Measurements from ENCODE around the gene UCKL1.
"Not testable (repeated sequence)": the region's sequence is repeated elsewhere in the genome, so short reads cannot be mapped to it uniquely, and the experiment has no call there.

UCKL1 gene

DNA sequence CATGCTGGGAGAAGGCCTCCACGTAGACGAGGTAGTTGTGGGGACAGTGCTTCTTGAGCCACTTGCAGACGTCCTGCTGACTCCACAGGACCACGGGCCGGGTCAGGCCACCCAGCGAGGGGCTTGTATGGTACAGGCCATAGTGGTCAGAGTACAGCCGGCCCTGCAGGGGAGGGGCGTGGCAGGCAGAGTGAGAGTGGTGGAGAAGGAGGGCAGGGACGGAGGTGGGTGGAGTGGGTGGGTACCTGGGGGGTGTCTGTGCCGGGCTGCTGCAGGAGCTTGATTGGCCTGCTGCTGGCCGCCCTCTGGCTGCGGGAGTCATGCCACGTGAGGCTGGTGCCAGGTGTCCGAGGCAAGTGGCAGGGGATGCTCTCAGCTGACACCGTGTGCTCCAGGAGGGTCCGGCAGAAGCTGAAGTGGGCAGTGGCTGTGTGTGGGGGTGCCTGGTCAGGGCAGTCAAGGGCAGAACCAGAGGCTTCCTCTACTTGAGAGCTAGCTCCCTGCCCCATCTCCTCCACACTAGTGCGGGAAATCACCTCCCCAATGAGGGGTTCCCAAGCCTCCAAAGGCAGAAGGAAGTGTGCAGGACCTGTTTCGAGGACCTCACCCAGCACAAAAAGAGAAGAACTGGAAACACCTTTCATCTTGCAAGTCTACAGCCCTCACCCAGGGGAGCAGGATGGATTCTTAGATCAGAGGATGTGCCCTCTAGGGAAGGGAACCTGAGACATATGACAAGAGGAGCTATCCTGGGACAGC is 20.9 kb upstream of the UCKL1 start:
- no peaks in the 10 kb centered on the region for H3K9me3 Mint-ChIP-seq
- peak overlapping the region; percentile 81 for H3K4me3 Mint-ChIP-seq
- no peaks in the 10 kb centered on the region for H3K27me3 Mint-ChIP-seq
- peak overlapping the region; percentile 91 for H3K27ac Mint-ChIP-seq
- H3K36me3 Mint-ChIP-seq (ENCODE audit: low read depth) = peaks cover 44% of the 10 kb centered on the region
- peak; percentile 33 for DNase-seq
- H3K4me1 Mint-ChIP-seq (ENCODE audit: low read depth) = peaks cover 58% of the 10 kb centered on the region

DNA sequence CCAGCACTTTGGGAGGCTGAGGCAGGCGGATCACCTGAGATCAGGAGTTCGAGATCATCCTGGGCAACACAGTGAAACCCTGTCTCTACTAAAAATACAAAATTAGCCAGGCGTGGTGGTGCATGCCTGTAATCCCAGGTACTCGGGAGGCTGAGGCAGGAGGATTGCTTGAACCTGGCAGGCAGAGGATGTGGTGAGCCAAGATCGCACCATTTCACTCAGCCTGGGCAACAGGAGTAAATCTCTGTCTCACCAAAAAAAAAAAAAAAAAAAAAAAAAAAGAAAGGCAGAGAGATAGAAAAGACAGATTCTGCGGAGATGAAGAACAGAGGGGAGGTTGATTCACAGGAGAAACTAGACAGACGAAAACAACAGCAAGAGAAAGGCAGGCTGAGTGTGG is 20.3 kb upstream of the UCKL1 start:
- H3K27ac Mint-ChIP-seq = peak overlapping the region; percentile 29
- peaks cover 40% of the 10 kb centered on the region for H3K36me3 Mint-ChIP-seq (ENCODE audit: low read depth)
- H3K4me1 Mint-ChIP-seq (ENCODE audit: low read depth) = peaks cover 56% of the 10 kb centered on the region
- peak overlapping the region; percentile 81 for H3K4me3 Mint-ChIP-seq
- not testable (repeated sequence) for DNase-seq, H3K9me3 Mint-ChIP-seq, H3K27me3 Mint-ChIP-seq

DNA sequence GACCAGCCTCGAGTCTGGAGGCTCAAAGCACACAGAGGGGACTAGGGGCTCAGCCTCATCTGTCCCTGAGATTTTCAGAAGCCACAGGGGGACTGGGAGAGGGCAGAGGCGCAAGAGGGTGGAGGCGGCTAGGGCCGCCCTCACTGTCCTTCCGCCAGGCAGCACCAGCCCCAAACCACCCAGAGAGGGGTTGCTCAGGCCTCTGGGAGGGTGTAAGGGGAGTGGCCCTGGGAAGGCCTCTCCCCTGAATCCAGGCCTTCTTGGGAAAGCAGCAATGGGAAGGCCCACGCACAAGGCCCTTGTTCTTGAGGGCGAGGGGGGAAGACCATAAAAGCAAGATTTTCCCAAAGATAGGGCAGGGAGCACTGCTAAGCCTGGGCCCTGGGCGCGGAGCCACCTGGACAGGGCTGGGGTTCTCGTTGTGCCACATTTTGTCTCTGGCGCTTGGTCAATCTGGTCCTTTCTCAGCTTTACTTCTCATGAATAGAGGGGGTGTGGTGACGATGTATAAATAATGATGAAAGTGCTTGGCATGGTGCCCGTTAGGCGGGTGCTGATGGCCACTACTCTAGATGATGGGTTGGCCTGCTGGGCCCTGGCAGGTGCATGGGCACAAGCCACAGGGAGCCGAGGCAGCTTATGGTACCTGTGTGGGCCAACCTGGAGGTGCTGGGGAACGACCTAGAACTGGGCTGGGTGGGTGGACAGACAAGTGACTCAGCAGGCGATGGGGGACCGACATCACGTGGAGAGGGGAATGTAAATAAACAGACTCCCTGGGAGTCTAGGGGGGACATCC is 18.4 kb upstream of the UCKL1 start:
- H3K9me3 Mint-ChIP-seq = no peaks in the 10 kb centered on the region
- no peak overlapping the region for H3K27ac Mint-ChIP-seq
- no peak overlapping the region for H3K4me3 Mint-ChIP-seq
- peaks cover 39% of the 10 kb centered on the region for H3K36me3 Mint-ChIP-seq (ENCODE audit: low read depth)
- no peak for DNase-seq
- no peaks in the 10 kb centered on the region for H3K27me3 Mint-ChIP-seq
- peaks cover 47% of the 10 kb centered on the region for H3K4me1 Mint-ChIP-seq (ENCODE audit: low read depth)

DNA sequence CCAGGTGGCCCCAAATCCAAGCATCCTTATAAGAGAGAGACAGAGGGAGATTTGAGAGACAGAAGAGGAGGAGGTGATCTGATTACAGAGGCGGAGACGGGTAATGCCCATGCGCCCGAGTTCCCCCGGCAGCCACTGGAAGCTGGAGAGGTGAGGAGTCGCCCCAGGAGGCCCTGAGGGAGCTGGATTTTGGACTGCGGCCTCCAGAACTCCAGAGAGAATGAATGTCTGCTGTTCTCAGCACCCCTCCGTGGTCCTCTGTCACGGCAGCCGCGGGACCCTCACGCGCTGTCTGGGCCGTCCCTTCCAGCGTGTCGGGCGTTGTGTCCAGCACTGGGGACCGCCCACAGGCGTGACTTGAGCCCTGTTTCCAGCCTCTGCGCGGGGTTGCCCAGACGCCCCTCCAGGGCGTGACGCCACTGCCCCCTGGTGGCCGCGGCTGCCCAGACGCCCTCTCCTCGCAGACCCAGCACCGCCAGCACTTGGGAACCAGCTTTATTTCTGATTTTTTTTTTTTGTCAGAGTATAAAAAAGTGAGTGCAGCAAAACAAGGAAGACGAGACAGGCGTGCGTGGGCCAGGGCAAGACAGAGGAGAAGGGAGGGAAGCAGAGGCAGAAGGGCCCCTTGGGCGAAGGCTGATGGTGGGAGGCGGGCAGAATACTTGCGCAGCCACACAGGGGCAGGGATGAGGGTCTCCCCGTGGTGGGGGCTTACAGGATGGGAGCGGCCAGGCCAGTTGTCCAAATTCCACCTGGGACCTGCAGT is 17.6 kb upstream of the UCKL1 start:
- Mint-ChIP-seq H3K36me3 (ENCODE audit: low read depth) (peaks cover 41% of the 10 kb centered on the region), H3K27me3 (no peaks in the 10 kb centered on the region), H3K4me1 (ENCODE audit: low read depth) (peaks cover 50% of the 10 kb centered on the region), H3K4me3 (no peak overlapping the region), H3K27ac (no peak overlapping the region), H3K9me3 (no peaks in the 10 kb centered on the region)
- DNase-seq = peak; percentile 88

DNA sequence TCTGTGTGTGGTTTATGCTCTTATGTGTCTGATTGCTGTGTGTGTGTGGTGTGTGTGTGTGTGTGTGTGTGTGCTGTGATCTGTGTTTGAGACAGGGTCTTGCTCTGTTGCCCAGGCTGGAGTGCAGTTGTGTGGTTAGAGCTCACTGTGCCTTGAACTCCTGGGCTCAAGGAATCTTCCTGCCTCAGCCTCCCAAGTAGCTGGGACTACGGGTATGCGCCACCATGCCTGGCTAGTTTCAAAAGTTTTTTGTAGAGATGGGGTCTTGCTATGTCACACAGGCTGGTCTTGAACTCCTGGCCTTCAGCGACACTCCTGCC is 16.9 kb upstream of the UCKL1 start:
- no peaks in the 10 kb centered on the region for H3K27me3 Mint-ChIP-seq
- no peak for DNase-seq
- H3K4me3 Mint-ChIP-seq = no peak overlapping the region
- H3K36me3 Mint-ChIP-seq (ENCODE audit: low read depth) = peaks cover 47% of the 10 kb centered on the region
- H3K27ac Mint-ChIP-seq = no peak overlapping the region
- H3K9me3 Mint-ChIP-seq = no peaks in the 10 kb centered on the region
- peaks cover 52% of the 10 kb centered on the region for H3K4me1 Mint-ChIP-seq (ENCODE audit: low read depth)

DNA sequence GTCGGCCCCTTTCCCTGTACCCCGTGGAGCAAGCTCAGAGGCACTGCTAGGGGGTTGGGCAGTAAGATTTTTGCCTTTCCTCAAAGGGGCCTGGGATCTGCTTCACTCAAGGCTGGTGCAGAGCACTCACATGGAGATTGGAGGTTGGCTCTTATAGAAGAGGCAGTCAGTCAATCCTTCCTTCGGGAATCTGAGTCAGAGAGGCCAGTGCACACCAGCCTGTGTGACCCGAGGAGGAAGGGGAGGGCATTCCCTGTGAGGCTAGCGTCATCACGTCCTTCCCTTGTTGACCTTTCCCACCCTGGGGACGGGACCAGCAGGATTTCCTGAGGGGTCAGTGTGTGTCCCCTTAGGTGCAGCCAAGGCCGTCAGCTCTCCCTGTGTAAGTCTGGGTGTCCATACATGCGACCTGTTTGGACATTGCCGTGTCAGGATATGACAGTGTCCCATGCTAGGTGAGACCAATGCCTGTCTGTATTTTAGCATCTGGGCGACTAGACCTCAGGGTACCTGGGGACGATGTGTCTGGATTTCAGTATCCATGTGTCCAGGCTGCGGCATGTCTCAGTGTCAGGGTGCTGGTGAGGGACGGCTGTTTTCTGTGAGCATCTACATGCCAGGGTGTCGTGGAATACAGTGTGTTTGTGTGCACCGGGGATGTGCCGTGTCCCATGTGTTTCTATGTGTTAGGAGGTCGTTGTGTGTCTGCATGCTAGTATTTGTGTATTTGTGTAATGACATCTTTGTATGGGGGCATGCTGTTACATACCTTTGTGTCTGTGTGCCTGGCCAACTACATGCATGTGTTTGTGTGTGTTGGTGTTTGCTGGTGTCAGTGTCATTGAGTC is 16.3 kb upstream of the UCKL1 start:
- Mint-ChIP-seq H3K4me1 (ENCODE audit: low read depth) (peaks cover 47% of the 10 kb centered on the region), H3K36me3 (ENCODE audit: low read depth) (peaks cover 53% of the 10 kb centered on the region), H3K4me3 (no peak overlapping the region), H3K27me3 (no peaks in the 10 kb centered on the region), H3K9me3 (no peaks in the 10 kb centered on the region), H3K27ac (no peak overlapping the region)
- DNase-seq = peak; percentile 32

DNA sequence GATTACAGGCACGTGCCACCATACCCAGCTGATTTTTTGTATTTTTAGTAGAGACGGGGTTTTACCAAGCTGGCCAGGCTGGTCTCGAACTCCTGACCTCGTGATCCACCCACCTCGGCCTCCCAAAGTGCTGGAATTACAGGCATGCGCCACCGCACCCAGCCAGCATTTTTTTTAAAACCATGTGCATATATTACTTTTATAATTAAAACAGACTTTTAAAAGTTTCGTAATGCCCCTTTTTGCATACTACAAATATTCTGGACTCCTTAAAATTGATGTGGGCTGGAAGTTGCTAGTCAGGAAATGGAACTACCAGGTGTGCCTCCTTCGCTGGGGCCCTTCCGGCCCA is 15.7 kb upstream of the UCKL1 start:
- H3K4me3 Mint-ChIP-seq, H3K27ac Mint-ChIP-seq: not testable (repeated sequence)
- H3K4me1 Mint-ChIP-seq (ENCODE audit: low read depth) = peaks cover 41% of the 10 kb centered on the region

DNA sequence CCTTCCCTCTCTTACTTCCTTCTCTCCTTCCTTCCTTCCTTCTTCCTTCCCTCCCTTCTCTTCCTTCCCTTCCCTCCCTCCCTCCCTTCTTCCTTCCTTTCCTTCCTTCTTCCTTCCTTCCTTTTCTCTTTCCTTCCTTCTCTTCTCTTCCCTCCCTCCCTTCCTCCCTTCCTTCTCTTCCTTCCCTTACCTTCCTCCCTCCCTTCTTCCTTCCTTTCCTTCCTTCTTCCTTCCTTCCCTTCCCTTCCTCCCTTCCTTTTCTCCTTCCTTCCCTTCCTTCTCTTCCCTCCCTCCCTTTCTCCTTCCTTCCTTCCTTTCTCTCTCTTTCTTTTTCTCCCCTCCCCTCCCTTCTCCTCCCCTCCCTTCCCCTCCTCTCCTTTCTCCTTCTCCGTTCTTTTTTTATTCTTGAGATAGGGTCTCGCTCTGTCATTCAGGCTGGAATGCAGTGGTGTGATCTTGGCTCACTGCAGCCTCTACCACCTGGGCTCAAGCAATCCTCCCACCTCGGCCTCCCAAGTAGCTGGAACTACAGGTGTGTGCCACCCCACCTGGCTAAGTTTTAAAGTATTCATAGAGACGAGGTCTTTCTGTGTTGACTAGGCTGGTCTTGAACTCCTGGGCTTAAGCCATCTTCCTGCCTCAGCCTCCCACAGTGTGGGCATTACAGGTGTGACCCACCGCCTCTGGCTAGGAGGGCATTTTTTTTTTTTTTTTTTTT is 14.7 kb upstream of the UCKL1 start:
- peaks cover 55% of the 10 kb centered on the region for H3K36me3 Mint-ChIP-seq (ENCODE audit: low read depth)
- no peak overlapping the region for H3K27ac Mint-ChIP-seq
- H3K9me3 Mint-ChIP-seq = no peaks in the 10 kb centered on the region
- H3K4me3 Mint-ChIP-seq = peak overlapping the region; percentile 69
- peaks cover 32% of the 10 kb centered on the region for H3K4me1 Mint-ChIP-seq (ENCODE audit: low read depth)
- DNase-seq = peak; percentile 29
- no peaks in the 10 kb centered on the region for H3K27me3 Mint-ChIP-seq

More for the DNA sequence above, 15.7 kb upstream of the UCKL1 start:
- not testable (repeated sequence) for H3K27me3 Mint-ChIP-seq, DNase-seq, H3K9me3 Mint-ChIP-seq
- H3K36me3 Mint-ChIP-seq (ENCODE audit: low read depth) = peaks cover 54% of the 10 kb centered on the region

DNA sequence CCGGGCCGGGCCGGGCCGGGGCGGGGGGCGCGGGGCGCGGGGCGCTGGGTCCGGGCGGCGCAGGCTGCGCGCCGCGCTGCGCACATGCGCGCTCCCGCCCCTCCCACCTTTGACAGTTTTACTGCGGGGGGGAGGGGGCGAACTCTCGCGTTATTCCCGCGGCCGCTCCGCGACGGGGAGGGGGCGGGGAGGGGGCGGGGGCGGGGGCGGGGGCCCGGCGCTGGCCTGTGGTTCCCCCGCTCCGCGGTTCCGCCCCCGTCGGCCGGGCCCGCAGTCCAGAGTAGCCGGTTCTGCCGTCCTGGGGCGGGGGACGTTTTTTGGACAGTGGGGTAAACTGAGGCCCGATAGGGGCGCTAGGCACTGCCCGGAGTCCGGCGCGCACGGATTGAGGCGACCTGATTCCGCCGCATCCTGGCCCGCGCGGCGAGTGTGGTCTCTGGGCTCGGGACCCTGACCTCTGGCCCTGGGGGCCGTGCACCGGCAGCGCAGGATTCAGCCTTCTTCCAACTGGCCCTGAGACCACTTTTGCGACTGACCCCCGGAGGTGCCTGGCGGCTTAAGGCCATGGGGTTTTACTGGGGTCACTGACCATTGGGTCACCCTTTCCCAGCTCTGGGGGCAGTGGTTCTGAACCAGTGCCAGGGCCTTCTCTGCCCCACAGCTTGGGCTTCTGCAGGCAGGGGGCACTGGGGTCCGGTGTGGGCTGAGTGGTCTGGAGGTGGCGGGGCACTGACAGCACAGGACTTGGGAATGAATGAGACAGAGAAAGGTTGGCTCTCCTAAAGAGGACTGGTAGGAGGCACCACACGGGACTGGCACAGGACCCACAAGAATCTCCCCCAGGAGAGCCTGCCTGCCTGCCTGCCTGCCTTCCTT is 13.9 kb upstream of the UCKL1 start, which contains the start of gene ZNF512B:
Gene ZNF512B, minus strand, starts transcription at position 93 of the 876 bp plus-strand sequence. CDS start 1,980 bp downstream, outside the sequence.
- peak; percentile 76 for DNase-seq
- H3K27me3 Mint-ChIP-seq = no peaks in the 10 kb centered on the region
- H3K4me3 Mint-ChIP-seq = peak within 1 kb of the TSS; percentile 86
- peaks cover 32% of the 10 kb centered on the region for H3K4me1 Mint-ChIP-seq (ENCODE audit: low read depth)
- no peaks in the 10 kb centered on the region for H3K9me3 Mint-ChIP-seq
- H3K27ac Mint-ChIP-seq = peak within 1 kb of the TSS; percentile 89
- H3K36me3 Mint-ChIP-seq (ENCODE audit: low read depth) = peaks cover 51% of the 10 kb centered on the region

DNA sequence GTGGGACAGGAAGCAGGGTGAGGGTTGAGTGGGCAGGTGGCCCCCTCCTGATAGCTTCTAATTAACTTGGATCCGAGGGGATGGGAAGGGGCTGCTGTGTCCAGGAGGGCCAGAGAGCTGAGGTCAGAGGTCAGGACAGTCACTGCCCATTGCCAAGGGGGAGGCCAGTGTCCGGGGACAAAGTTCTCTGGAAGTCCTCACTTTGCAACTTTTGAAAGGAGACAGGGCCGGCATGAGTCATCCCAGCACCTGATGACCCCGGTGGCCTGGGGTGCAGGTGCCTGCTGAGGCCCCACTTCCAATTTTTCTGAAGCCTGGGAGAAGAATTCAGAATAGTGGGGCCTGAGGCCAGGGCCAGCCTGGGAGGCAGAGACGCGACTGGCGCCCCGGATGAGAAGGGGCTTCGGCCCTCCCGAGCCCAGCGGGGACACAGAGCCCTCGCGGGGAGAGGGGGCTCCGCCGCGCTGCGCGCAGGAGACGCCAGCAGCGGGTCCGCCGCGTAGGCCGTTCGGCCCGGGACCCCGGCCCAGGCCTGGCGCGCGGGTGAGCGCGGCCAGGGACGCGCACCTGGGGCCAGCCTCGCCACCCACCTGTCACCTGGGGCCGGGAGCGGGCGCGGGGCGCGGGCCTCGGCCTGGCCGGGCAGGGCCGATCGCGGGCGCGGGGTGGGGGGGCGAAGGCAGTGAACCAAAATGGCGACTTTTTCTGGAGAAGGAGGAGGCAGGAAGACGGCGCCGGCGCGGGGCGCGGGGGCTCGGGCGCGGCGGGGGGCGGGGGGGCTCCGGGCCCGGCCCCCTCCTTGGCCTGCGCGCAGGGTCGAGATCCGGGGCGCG is 12.9 kb upstream of the UCKL1 start:
- peaks cover 46% of the 10 kb centered on the region for H3K36me3 Mint-ChIP-seq (ENCODE audit: low read depth)
- peaks cover 27% of the 10 kb centered on the region for H3K4me1 Mint-ChIP-seq (ENCODE audit: low read depth)
- H3K4me3 Mint-ChIP-seq = peak overlapping the region; percentile 86
- DNase-seq = peak; percentile 66
- H3K27ac Mint-ChIP-seq = peak overlapping the region; percentile 89
- H3K27me3 Mint-ChIP-seq = no peaks in the 10 kb centered on the region
- no peaks in the 10 kb centered on the region for H3K9me3 Mint-ChIP-seq

DNA sequence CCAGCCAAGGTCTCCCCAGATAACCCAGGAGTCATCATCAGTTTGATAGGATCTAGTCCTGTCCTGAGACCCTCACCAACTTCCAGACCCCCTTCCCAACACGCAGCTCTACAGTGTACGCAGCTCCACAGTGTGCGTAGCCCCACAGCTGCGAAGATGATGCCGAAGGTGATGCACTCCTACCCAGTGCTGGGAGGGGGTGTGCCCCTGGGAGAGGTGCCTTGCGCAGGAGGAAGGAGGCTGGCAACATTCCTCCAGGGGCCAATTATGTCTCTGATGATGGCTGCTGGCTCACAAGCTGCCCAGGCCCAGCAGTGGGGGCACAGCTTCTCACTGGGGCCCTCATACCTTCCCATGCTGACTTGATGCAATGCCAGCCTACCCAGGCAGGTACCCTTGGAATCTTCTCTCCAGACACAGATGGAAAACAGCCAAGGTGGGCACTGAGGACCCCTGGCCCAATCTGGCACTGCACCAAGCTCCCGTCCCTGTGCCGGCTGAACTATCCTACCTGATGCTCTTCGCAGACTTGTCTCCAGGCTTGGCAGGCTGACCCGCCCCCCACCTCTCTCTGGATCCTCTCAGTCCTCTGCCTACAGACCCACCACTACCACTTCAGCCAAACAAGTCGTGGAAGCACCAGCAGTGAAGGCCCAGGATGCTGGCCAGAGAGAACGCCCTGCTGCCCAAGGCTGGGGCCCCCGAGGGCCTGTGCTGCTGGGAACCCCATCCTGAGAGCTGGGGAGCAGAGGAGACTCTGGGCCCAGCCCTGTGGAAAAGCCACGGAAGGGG is 12.1 kb upstream of the UCKL1 start:
- Mint-ChIP-seq H3K27ac (peak overlapping the region; percentile 89), H3K9me3 (no peaks in the 10 kb centered on the region), H3K36me3 (ENCODE audit: low read depth) (peaks cover 47% of the 10 kb centered on the region), H3K4me3 (peak overlapping the region; percentile 86), H3K4me1 (ENCODE audit: low read depth) (peaks cover 20% of the 10 kb centered on the region), H3K27me3 (no peaks in the 10 kb centered on the region)
- peak; percentile 45 for DNase-seq
